Measurements from ENCODE around the gene URI1. TPM values are rescaled to one million over a fixed set of nuclear protein-coding genes. Genes with fewer than 3 reads are reported as not detected.

URI1 gene
- total and polyA plus RNA-seq, 3 experiments from 2014 or later, result 35.6 to 76.9 (median 71.6) TPM

GRCh38 chr19:29966588-29967249 lies 24.7 kb downstream of the URI1 start:
- peaks cover 0 to 4% (median 0%) of the 10 kb centered on the region in 3 donors for H3K36me3 Mint-ChIP-seq
- H3K4me1 Mint-ChIP-seq, result peaks cover 85 to 95% (median 94%) of the 10 kb centered on the region in 3 donors
- H3K27me3 Mint-ChIP-seq, result no peaks in the 10 kb centered on the region
- H3K27ac Mint-ChIP-seq, result peak overlapping the region in 5 of 8 donors; percentile 5 to 64 (median 23)
- no peak overlapping the region for H3K4me3 ChIP-seq (ENCODE audit: low read length)
- CTCF ChIA-PET, result interaction anchor here (1.5 kb wide), 1 partner anchor 25 kb away, joined by 10 read pairs; the partner anchor contains the start of gene URI1
- no peak overlapping the region for H3K27ac ChIP-seq (ENCODE audit: low read depth, low read length)
- DNase-seq, result no peak
- POLR2A ChIA-PET, result no interaction called here
- no peaks in the 10 kb centered on the region for H3K27me3 ChIP-seq (ENCODE audit: insufficient read depth, low read length, poor library complexity, severe bottlenecking)
- H3K9me3 Mint-ChIP-seq, result no peaks in the 10 kb centered on the region
- H3K4me1 ChIP-seq (ENCODE audit: insufficient read depth, low read length), result peaks cover 62% of the 10 kb centered on the region
- H3K4me3 Mint-ChIP-seq, result peak overlapping the region in 3 of 7 donors; percentile 28 to 69 (median 53)
- H3K9me3 ChIP-seq (ENCODE audit: low read length), result no peaks in the 10 kb centered on the region
- H3K36me3 ChIP-seq (ENCODE audit: insufficient read depth, low read length), result no peaks in the 10 kb centered on the region

- Mint-ChIP-seq H3K4me1 (peaks cover 86 to 95% (median 94%) of the 10 kb centered on the region in 3 donors), H3K27ac (peak overlapping the region in 2 of 8 donors; percentile 32 to 80), H3K4me3 (peak overlapping the region in 2 of 7 donors; percentile 12 to 18), H3K9me3 (no peaks in the 10 kb centered on the region), H3K27me3 (no peaks in the 10 kb centered on the region), H3K36me3 (no peaks in the 10 kb centered on the region)
- no peaks in the 10 kb centered on the region for H3K9me3 ChIP-seq (ENCODE audit: low read length)
- H3K27ac ChIP-seq (ENCODE audit: low read depth, low read length), result no peak overlapping the region
- POLR2A ChIA-PET, result no interaction called here
- no peaks in the 10 kb centered on the region for H3K36me3 ChIP-seq (ENCODE audit: insufficient read depth, low read length)
- no peaks in the 10 kb centered on the region for H3K27me3 ChIP-seq (ENCODE audit: insufficient read depth, low read length, poor library complexity, severe bottlenecking)
- CTCF ChIA-PET, result interaction anchor here (1.5 kb wide), 1 partner anchor 26 kb away, joined by 10 read pairs; the partner anchor contains the start of gene URI1
- no peak overlapping the region for H3K4me3 ChIP-seq (ENCODE audit: low read length)
- no peak for DNase-seq
- H3K4me1 ChIP-seq (ENCODE audit: insufficient read depth, low read length), result peaks cover 59% of the 10 kb centered on the region
Measured at GRCh38 chr19:29967623-29968022, 25.6 kb downstream of the URI1 start.

GRCh38 chr19:29969891-29970290 lies 27.9 kb downstream of the URI1 start:
- Mint-ChIP-seq H3K27ac (peak overlapping the region in 2 of 8 donors; percentile 21 to 43), H3K27me3 (no peaks in the 10 kb centered on the region), H3K4me1 (peaks cover 83 to 93% (median 91%) of the 10 kb centered on the region in 3 donors), H3K4me3 (peak overlapping the region in 3 of 7 donors; percentile 14 to 42 (median 24)), H3K36me3 (no peaks in the 10 kb centered on the region), H3K9me3 (no peaks in the 10 kb centered on the region)
- no peaks in the 10 kb centered on the region for H3K36me3 ChIP-seq (ENCODE audit: insufficient read depth, low read length)
- H3K9me3 ChIP-seq (ENCODE audit: low read length), result no peaks in the 10 kb centered on the region
- no peak overlapping the region for H3K27ac ChIP-seq (ENCODE audit: low read depth, low read length)
- no peak overlapping the region for H3K4me3 ChIP-seq (ENCODE audit: low read length)
- ChIA-PET POLR2A (no interaction called here), CTCF (no interaction called here)
- DNase-seq, result no peak
- no peaks in the 10 kb centered on the region for H3K27me3 ChIP-seq (ENCODE audit: insufficient read depth, low read length, poor library complexity, severe bottlenecking)
- peaks cover 36% of the 10 kb centered on the region for H3K4me1 ChIP-seq (ENCODE audit: insufficient read depth, low read length)

GRCh38 chr19:29971002-29971401 lies 29.0 kb downstream of the URI1 start:
- Mint-ChIP-seq H3K27ac (peak overlapping the region in 3 of 8 donors; percentile 12 to 21 (median 12)), H3K4me3 (peak overlapping the region in 1 of 7 donors; percentile 8), H3K9me3 (no peaks in the 10 kb centered on the region), H3K4me1 (peaks cover 77 to 89% (median 88%) of the 10 kb centered on the region in 3 donors), H3K27me3 (no peaks in the 10 kb centered on the region), H3K36me3 (peaks cover 0 to 3% (median 0%) of the 10 kb centered on the region in 3 donors)
- no peak for DNase-seq
- ChIA-PET POLR2A (no interaction called here), CTCF (no interaction called here)
- H3K27me3 ChIP-seq (ENCODE audit: insufficient read depth, low read length, poor library complexity, severe bottlenecking), result no peaks in the 10 kb centered on the region
- no peaks in the 10 kb centered on the region for H3K36me3 ChIP-seq (ENCODE audit: insufficient read depth, low read length)
- no peak overlapping the region for H3K4me3 ChIP-seq (ENCODE audit: low read length)
- no peaks in the 10 kb centered on the region for H3K9me3 ChIP-seq (ENCODE audit: low read length)
- H3K27ac ChIP-seq (ENCODE audit: low read depth, low read length), result no peak overlapping the region
- peaks cover 31% of the 10 kb centered on the region for H3K4me1 ChIP-seq (ENCODE audit: insufficient read depth, low read length)

- DNase-seq, result no peak
- no peaks in the 10 kb centered on the region for H3K27me3 Mint-ChIP-seq
- Histone ChIP-seq H3K4me3 (ENCODE audit: low read length) (no peak overlapping the region), H3K9me3 (ENCODE audit: low read length) (no peaks in the 10 kb centered on the region), H3K27ac (ENCODE audit: low read depth, low read length) (no peak overlapping the region), H3K27me3 (ENCODE audit: insufficient read depth, low read length, poor library complexity, severe bottlenecking) (no peaks in the 10 kb centered on the region), H3K4me1 (ENCODE audit: insufficient read depth, low read length) (peaks cover 32% of the 10 kb centered on the region), H3K36me3 (ENCODE audit: insufficient read depth, low read length) (no peaks in the 10 kb centered on the region)
- CTCF ChIA-PET, result no interaction called here
- no peaks in the 10 kb centered on the region for H3K9me3 Mint-ChIP-seq
- no peak overlapping the region for H3K4me3 Mint-ChIP-seq
- peaks cover 0 to 3% (median 0%) of the 10 kb centered on the region in 3 donors for H3K36me3 Mint-ChIP-seq
- peaks cover 77 to 89% (median 88%) of the 10 kb centered on the region in 3 donors for H3K4me1 Mint-ChIP-seq
- no peak overlapping the region for H3K27ac Mint-ChIP-seq
- POLR2A ChIA-PET, result no interaction called here
Measured at GRCh38 chr19:29971648-29972047, 29.6 kb downstream of the URI1 start.

GRCh38 chr19:29974701-29975100 lies 32.7 kb downstream of the URI1 start:
- Histone ChIP-seq H3K36me3 (ENCODE audit: insufficient read depth, low read length) (no peaks in the 10 kb centered on the region), H3K27ac (ENCODE audit: low read depth, low read length) (no peak overlapping the region), H3K4me3 (ENCODE audit: low read length) (no peak overlapping the region), H3K27me3 (ENCODE audit: insufficient read depth, low read length, poor library complexity, severe bottlenecking) (no peaks in the 10 kb centered on the region), H3K4me1 (ENCODE audit: insufficient read depth, low read length) (peaks cover 36% of the 10 kb centered on the region), H3K9me3 (ENCODE audit: low read length) (no peaks in the 10 kb centered on the region)
- ChIA-PET CTCF (no interaction called here), POLR2A (no interaction called here)
- Mint-ChIP-seq H3K4me1 (peaks cover 72 to 89% (median 86%) of the 10 kb centered on the region in 3 donors), H3K27ac (peak overlapping the region in 1 of 8 donors; percentile 38), H3K4me3 (no peak overlapping the region), H3K27me3 (no peaks in the 10 kb centered on the region), H3K9me3 (no peaks in the 10 kb centered on the region), H3K36me3 (peaks cover 0 to 3% (median 0%) of the 10 kb centered on the region in 3 donors)
- no peak for DNase-seq

GRCh38 chr19:29976151-29976943 lies 34.3 kb downstream of the URI1 start:
- no peak for DNase-seq
- H3K27ac ChIP-seq (ENCODE audit: low read depth, low read length), result no peak overlapping the region
- no peaks in the 10 kb centered on the region for H3K27me3 Mint-ChIP-seq
- no peaks in the 10 kb centered on the region for H3K9me3 Mint-ChIP-seq
- POLR2A ChIA-PET, result no interaction called here
- H3K27ac Mint-ChIP-seq, result no peak overlapping the region
- H3K4me3 ChIP-seq (ENCODE audit: low read length), result no peak overlapping the region
- no peaks in the 10 kb centered on the region for H3K27me3 ChIP-seq (ENCODE audit: insufficient read depth, low read length, poor library complexity, severe bottlenecking)
- CTCF ChIA-PET, result no interaction called here
- peaks cover 0 to 3% (median 0%) of the 10 kb centered on the region in 3 donors for H3K36me3 Mint-ChIP-seq
- no peaks in the 10 kb centered on the region for H3K36me3 ChIP-seq (ENCODE audit: insufficient read depth, low read length)
- peaks cover 69 to 87% (median 83%) of the 10 kb centered on the region in 3 donors for H3K4me1 Mint-ChIP-seq
- peak overlapping the region in 3 of 7 donors; percentile 25 to 41 (median 39) for H3K4me3 Mint-ChIP-seq
- H3K4me1 ChIP-seq (ENCODE audit: insufficient read depth, low read length), result peaks cover 31% of the 10 kb centered on the region
- H3K9me3 ChIP-seq (ENCODE audit: low read length), result no peaks in the 10 kb centered on the region

- no peaks in the 10 kb centered on the region for H3K9me3 Mint-ChIP-seq
- H3K27ac Mint-ChIP-seq, result no peak overlapping the region
- no peaks in the 10 kb centered on the region for H3K27me3 Mint-ChIP-seq
- Histone ChIP-seq H3K36me3 (ENCODE audit: insufficient read depth, low read length) (no peaks in the 10 kb centered on the region), H3K9me3 (ENCODE audit: low read length) (no peaks in the 10 kb centered on the region), H3K4me1 (ENCODE audit: insufficient read depth, low read length) (peaks cover 35% of the 10 kb centered on the region), H3K27me3 (ENCODE audit: insufficient read depth, low read length, poor library complexity, severe bottlenecking) (no peaks in the 10 kb centered on the region), H3K4me3 (ENCODE audit: low read length) (no peak overlapping the region), H3K27ac (ENCODE audit: low read depth, low read length) (no peak overlapping the region)
- peaks cover 0 to 3% (median 0%) of the 10 kb centered on the region in 3 donors for H3K36me3 Mint-ChIP-seq
- peaks cover 66 to 86% (median 83%) of the 10 kb centered on the region in 3 donors for H3K4me1 Mint-ChIP-seq
- ChIA-PET POLR2A (no interaction called here), CTCF (no interaction called here)
- H3K4me3 Mint-ChIP-seq, result peak overlapping the region in 2 of 7 donors; percentile 20 to 32
- no peak for DNase-seq
Measured at GRCh38 chr19:29978080-29978479, 36.0 kb downstream of the URI1 start.
